Natural killer cell (primary cell): ENCODE results near the gene LRRC31. TPM values are rescaled to one million over a fixed set of nuclear protein-coding genes. Genes with fewer than 3 reads are reported as not detected.
A peak's percentile ranks its signal among the peaks of the same experiment; 100 is the strongest.

Experiments used
- ATAC-seq, 3 donors: fragments of 150-1000 bp in 2 of 3; fragments of 200-7000 bp in 1 of 3; cut with Tn5 transposase; 1 replicate in 1 of 3; 2 replicates in 2 of 3; pipeline ENCODE4 v1.10.0; 2021; ENCODE audit warnings: mild to moderate bottlenecking in 2 of 3, moderate library complexity in 2 of 3
- DNase-seq, 2 donors: peaks; one replicate each; pipeline versions ENCODE4 v3.0.0 to v3.0.0-alpha.2; 2013 to 2021; ENCODE audit warnings: mixed read lengths in 1 of 2
- H3K27ac ChIP-seq: one replicate; pipeline ENCODE4 v1.5.1; 2013; ENCODE audit warnings: mild to moderate bottlenecking, low read length
- H3K27me3 ChIP-seq: one replicate; pipeline ENCODE4 v1.6.1; 2013; ENCODE audit warnings: low read length; ENCODE audit not compliant: control insufficient read depth, insufficient read depth
- H3K36me3 ChIP-seq: one replicate; pipeline ENCODE4 v1.6.1; 2013; ENCODE audit warnings: low read length; ENCODE audit not compliant: control insufficient read depth, insufficient read depth
- H3K4me1 ChIP-seq: one replicate; pipeline ENCODE4 v1.6.1; 2013; ENCODE audit warnings: low read length; ENCODE audit not compliant: control insufficient read depth, insufficient read depth
- H3K4me3 ChIP-seq: one replicate; pipeline ENCODE4 v1.5.1; 2013; ENCODE audit warnings: low read length
- H3K9me3 ChIP-seq: one replicate; pipeline ENCODE4 v1.6.1; 2013; ENCODE audit warnings: low read length; ENCODE audit not compliant: control insufficient read depth, insufficient read depth
- H3K27ac Mint-ChIP-seq, 2 donors: one replicate each; pipeline ENCODE4 v1.8.0; 2022; ENCODE audit warnings: mild to moderate bottlenecking in 2 of 2, mixed read lengths in 2 of 2, moderate library complexity in 1 of 2
- H3K27me3 Mint-ChIP-seq, 2 donors: one replicate each; pipeline ENCODE4 v1.8.0; 2022; ENCODE audit warnings: low read depth in 2 of 2, mixed read lengths in 2 of 2
- H3K36me3 Mint-ChIP-seq: one replicate; pipeline ENCODE4 v1.8.0; 2022; ENCODE audit warnings: mixed read lengths
- H3K4me1 Mint-ChIP-seq, 2 donors: one replicate each; pipeline ENCODE4 v1.8.0; 2022; ENCODE audit warnings: mixed read lengths in 2 of 2
- H3K4me3 Mint-ChIP-seq: one replicate; pipeline ENCODE4 v1.8.0; 2022; ENCODE audit warnings: mild to moderate bottlenecking, moderate library complexity, mixed read lengths
- H3K9me3 Mint-ChIP-seq, 2 donors: one replicate each; pipeline ENCODE4 v1.8.0; 2022; ENCODE audit warnings: mixed read lengths in 2 of 2
- WGBS: methylation state at CpG from one replicate; pipeline ENCODE4 v1.1.7; 2013; ENCODE audit warnings: missing lambda C conversion rate; ENCODE audit not compliant: insufficient coverage; 5-methylcytosine and 5-hydroxymethylcytosine counted together
- intact Hi-C: fragments of 100-400 bp; cut with micrococcal nuclease; formaldehyde crosslinking; loops from one replicate; pipeline ENCODE4 v1.14.2; 2022
- total RNA-seq, 4 donors: library from RNA; stranded (reverse); fragments of 120-200 nt in 1 of 4; gene quantifications; one replicate each; pipeline versions ENCODE4 v1.2.3 to v1.2.4, GENCODE V29; 2013 to 2022
- TF ChIP-seq, protein P1 (sequence below): fragments of 200-600 bp; IDR thresholded peaks from one replicate; pipeline ENCODE4 v1.8.0; 2022; ENCODE audit warnings: antibody characterized with exemption

Gene LRRC31
- total RNA-seq, 3 donors from 2014 or later (not counting 1 experiment from before 2014, with no cell fraction given) = not detected

DNA sequence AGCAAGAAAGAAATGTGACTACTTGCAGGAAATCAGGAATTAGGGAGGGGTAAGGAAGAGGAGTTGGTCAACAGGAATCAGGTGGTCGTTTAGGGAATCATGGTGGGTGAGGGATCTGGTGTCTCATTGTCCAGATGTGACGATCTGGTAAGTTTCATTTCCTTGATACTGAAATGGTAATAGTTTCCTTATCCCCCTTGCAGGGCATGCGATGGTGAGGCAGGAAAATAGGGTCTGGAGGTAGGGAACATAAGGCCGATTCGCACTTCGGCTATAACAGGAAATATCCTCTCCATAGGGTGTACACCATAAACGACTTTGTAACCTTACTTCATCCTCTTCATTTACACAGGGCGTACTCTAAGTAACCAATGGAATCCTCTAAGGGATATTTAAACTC, 56.5 kb downstream of the LRRC31 start:
- peaks cover 13% of the 10 kb centered on the region for H3K36me3 Mint-ChIP-seq
- Histone ChIP-seq H3K36me3 (no peaks in the 10 kb centered on the region), H3K4me3 (peak overlapping the region; percentile 49), H3K27ac (peak overlapping the region; percentile 34), H3K27me3 (no peaks in the 10 kb centered on the region), H3K9me3 (no peaks in the 10 kb centered on the region), H3K4me1 (peaks cover 27% of the 10 kb centered on the region)
- peaks cover 22% of the 10 kb centered on the region in 2 donors for H3K27me3 Mint-ChIP-seq
- peaks cover 23 to 30% of the 10 kb centered on the region in 2 donors for H3K4me1 Mint-ChIP-seq
- TF ChIP-seq, protein P1, sequence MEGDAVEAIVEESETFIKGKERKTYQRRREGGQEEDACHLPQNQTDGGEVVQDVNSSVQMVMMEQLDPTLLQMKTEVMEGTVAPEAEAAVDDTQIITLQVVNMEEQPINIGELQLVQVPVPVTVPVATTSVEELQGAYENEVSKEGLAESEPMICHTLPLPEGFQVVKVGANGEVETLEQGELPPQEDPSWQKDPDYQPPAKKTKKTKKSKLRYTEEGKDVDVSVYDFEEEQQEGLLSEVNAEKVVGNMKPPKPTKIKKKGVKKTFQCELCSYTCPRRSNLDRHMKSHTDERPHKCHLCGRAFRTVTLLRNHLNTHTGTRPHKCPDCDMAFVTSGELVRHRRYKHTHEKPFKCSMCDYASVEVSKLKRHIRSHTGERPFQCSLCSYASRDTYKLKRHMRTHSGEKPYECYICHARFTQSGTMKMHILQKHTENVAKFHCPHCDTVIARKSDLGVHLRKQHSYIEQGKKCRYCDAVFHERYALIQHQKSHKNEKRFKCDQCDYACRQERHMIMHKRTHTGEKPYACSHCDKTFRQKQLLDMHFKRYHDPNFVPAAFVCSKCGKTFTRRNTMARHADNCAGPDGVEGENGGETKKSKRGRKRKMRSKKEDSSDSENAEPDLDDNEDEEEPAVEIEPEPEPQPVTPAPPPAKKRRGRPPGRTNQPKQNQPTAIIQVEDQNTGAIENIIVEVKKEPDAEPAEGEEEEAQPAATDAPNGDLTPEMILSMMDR = no peak
- intact Hi-C loops = loop anchor here (5.0 kb wide), 1 partner anchor 41 kb away; the partner anchor contains the start of gene MYNN
- DNase-seq (peak in 1 of 2 donors; percentile 15), ATAC-seq (no peak)
- peak overlapping the region; percentile 76 to 80 for H3K27ac Mint-ChIP-seq
- peaks cover 0 to 3% of the 10 kb centered on the region in 2 donors for H3K9me3 Mint-ChIP-seq
- H3K4me3 Mint-ChIP-seq = peak overlapping the region; percentile 97
- WGBS = 25% methylated on average over 7 of the region's 8 CpGs

DNA sequence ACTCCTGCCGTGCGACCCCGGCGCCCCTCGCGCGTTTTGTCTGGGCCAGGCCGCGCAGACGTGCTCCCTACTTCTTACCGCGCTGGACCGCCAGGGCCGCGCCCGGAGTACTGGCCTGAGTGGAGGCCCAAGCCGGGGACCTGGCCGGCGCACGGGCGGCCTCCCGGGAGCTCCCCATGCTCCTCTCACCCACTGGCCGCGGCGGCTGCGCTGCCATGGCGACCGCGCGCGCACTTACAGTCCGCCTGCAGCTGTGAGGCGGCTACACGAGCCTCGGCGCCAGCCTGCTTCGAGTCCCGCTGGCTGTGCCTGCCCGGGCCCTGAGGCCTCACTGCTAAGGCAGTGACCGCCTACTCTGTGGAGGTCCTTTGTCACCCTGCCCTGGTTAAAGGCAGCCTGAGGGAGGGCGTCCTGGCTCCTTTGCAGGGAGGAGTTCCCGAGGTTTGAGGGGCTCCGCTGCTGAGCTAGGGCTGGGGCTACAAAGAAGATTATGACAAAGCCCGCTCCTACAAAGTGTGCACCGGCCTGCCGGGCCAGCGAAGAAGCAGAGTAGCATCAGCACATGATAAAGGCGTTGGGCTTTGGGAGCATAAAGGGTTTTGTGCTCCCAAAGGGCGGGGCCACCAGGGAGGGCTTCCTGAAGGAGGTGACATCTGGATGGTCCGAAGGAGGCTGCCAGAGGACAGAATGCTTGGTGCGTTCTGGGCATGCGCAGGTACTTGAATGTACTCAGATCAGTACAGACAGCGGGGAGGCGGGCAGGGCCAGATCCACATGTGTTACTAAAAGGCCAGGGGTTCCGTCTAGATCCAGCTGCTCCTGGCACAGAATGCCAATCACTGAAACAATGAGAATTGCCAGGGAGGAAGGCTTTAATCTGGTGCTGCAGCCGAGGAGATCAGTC, 57.2 kb downstream of the LRRC31 start, which contains the start of the genes LRRC34 and LRRIQ4:
Gene LRRC34, minus strand, starts transcription at position 573 of the 904 bp plus-strand sequence. Its CDS starts 356 bp downstream, at position 217.
Gene LRRIQ4, plus strand, starts transcription at position 539 of the 904 bp plus-strand sequence. CDS start 9,052 bp downstream, outside the sequence.
- Mint-ChIP-seq H3K4me1 (peaks cover 23 to 30% of the 10 kb centered on the region in 2 donors), H3K27me3 (peaks cover 15 to 16% of the 10 kb centered on the region in 2 donors), H3K9me3 (peaks cover 0 to 3% of the 10 kb centered on the region in 2 donors), H3K27ac (peak within 1 kb of the TSS; percentile 76 to 80), H3K4me3 (peak within 1 kb of the TSS; percentile 97), H3K36me3 (peaks cover 13% of the 10 kb centered on the region)
- ATAC-seq = peak; percentile 65 to 74 (median 71)
- Histone ChIP-seq H3K27me3 (no peaks in the 10 kb centered on the region), H3K4me3 (peak within 1 kb of the TSS; percentile 49), H3K36me3 (no peaks in the 10 kb centered on the region), H3K27ac (peak within 1 kb of the TSS; percentile 34), H3K9me3 (no peaks in the 10 kb centered on the region), H3K4me1 (peaks cover 27% of the 10 kb centered on the region)
- peak; percentile 46 to 79 for DNase-seq
- 3% methylated on average over 56 of the region's 56 CpGs for WGBS
- intact Hi-C loops = loop anchor here (5.0 kb wide), 1 partner anchor 40 kb away; the partner anchor contains the start of gene MYNN
- TF ChIP-seq, protein P1 = no peak

DNA sequence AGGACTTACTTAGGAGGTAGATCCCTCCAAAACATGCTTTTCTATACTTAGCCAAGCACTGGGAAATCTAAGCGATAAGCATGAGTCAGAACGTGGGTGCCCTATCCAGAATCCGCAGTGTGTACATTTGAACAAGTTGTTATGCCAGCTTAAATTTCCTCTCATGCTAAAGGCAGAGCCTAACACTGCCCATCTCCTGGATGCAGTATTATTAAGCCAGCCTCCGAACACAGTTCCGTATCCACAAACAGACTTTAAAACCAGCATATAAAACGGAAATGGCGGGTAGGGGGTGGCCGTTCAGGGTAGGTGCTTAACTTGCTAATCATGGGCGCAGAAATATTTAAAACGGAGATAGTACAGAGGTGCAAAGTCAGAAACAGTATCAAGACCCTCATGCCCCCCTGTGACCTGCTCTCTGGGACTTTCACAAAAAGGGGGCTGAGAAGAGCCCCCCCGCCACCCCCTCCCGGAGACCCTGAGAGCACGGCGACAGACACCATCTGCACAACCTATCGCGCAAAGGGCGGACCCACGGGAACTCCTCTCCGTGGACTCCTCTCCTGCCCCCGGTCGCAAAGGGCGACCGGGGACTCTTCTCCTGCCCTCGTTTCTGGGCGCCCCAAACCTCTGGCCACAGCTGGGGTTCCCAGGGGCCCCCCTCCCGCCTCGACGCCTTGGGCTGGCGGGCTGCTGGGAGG, 58.0 kb downstream of the LRRC31 start:
- Mint-ChIP-seq H3K4me3 (peak overlapping the region; percentile 97), H3K36me3 (peaks cover 13% of the 10 kb centered on the region), H3K27me3 (peaks cover 9 to 12% of the 10 kb centered on the region in 2 donors), H3K9me3 (peaks cover 0 to 3% of the 10 kb centered on the region in 2 donors), H3K4me1 (peaks cover 23 to 30% of the 10 kb centered on the region in 2 donors), H3K27ac (peak overlapping the region; percentile 17 to 80)
- Histone ChIP-seq H3K27ac (peak overlapping the region; percentile 30), H3K4me3 (peak overlapping the region; percentile 44), H3K36me3 (no peaks in the 10 kb centered on the region), H3K9me3 (no peaks in the 10 kb centered on the region), H3K4me1 (peaks cover 27% of the 10 kb centered on the region), H3K27me3 (no peaks in the 10 kb centered on the region)
- peak in 1 of 2 donors; percentile 42 for DNase-seq
- TF ChIP-seq, protein P1 = no peak
- intact Hi-C loops = loop anchor here (5.0 kb wide), 1 partner anchor 39 kb away; the partner anchor contains the start of gene MYNN
- WGBS = 4% methylated on average over 28 of the region's 29 CpGs
- ATAC-seq = peak in 1 of 3 donors; percentile 20
